ENCODE results near the gene PELI1. TPM values are rescaled to one million over a fixed set of nuclear protein-coding genes. Genes with fewer than 3 reads are reported as not detected.

Gene PELI1
- total RNA-seq, 2 experiments from 2014 or later: 257 to 274 TPM

DNA sequence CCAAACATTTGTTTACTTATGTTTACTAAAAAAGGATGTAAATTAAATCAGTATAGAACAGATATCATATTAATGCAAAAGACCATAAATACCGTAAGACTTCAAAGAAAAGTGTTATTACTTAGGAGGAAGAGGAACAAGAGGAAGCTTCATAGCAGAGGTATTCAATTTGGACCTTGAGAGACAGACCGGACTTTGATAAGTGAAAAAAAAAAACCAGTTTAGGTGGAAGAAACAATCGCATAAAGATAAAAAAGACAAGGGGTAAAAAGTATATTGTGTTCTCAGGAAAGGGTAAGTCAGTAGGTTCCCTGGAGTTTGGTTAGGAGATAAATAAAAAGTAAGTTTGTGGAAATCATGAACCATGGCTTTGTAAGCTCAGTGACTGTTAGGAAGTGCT is 17.6 kb downstream of the PELI1 start:
- Histone ChIP-seq H3K4me3 (ENCODE audit: low read length) (no peak overlapping the region), H3K4me1 (ENCODE audit: insufficient read depth, low read length) (peaks cover 3% of the 10 kb centered on the region), H3K36me3 (ENCODE audit: insufficient read depth, low read length) (no peaks in the 10 kb centered on the region), H3K9me3 (ENCODE audit: control insufficient read depth in 1 of 2, insufficient read depth in 1 of 2, low read length in 2 of 2) (no peaks in the 10 kb centered on the region), H3K27me3 (ENCODE audit: control insufficient read depth in 1 of 2, insufficient read depth in 2 of 2, low read length in 2 of 2) (no peaks in the 10 kb centered on the region), H3K27ac (ENCODE audit: low read depth in 1 of 2, low read length in 2 of 2) (no peak overlapping the region)
- TF ChIP-seq, protein P1, sequence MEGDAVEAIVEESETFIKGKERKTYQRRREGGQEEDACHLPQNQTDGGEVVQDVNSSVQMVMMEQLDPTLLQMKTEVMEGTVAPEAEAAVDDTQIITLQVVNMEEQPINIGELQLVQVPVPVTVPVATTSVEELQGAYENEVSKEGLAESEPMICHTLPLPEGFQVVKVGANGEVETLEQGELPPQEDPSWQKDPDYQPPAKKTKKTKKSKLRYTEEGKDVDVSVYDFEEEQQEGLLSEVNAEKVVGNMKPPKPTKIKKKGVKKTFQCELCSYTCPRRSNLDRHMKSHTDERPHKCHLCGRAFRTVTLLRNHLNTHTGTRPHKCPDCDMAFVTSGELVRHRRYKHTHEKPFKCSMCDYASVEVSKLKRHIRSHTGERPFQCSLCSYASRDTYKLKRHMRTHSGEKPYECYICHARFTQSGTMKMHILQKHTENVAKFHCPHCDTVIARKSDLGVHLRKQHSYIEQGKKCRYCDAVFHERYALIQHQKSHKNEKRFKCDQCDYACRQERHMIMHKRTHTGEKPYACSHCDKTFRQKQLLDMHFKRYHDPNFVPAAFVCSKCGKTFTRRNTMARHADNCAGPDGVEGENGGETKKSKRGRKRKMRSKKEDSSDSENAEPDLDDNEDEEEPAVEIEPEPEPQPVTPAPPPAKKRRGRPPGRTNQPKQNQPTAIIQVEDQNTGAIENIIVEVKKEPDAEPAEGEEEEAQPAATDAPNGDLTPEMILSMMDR (IDR thresholded peaks at IDR 0.05): no peak
- Mint-ChIP-seq H3K27me3 (no peaks in the 10 kb centered on the region), H3K27ac (no peak overlapping the region), H3K4me3 (no peak overlapping the region), H3K4me1 (ENCODE audit: low read depth) (peaks cover 75% of the 10 kb centered on the region), H3K9me3 (no peaks in the 10 kb centered on the region), H3K36me3 (ENCODE audit: low read depth) (peaks cover 13% of the 10 kb centered on the region)
- intact Hi-C loops (cut with DNase I, micrococcal nuclease): no loop called here
- ATAC-seq (ENCODE audit: poor library complexity) (no peak), DNase-seq (no peak)
- ChIA-PET POLR2A (interaction anchor here (0.7 kb wide), 1 partner anchor 202 kb away, joined by 3 read pairs; no protein-coding TSS in a partner anchor), CTCF (interaction anchor here (0.6 to 1.0 kb wide), 2 partner anchors 16 to 307 kb away, joined by 3 read pairs; no protein-coding TSS in a partner anchor)

DNA sequence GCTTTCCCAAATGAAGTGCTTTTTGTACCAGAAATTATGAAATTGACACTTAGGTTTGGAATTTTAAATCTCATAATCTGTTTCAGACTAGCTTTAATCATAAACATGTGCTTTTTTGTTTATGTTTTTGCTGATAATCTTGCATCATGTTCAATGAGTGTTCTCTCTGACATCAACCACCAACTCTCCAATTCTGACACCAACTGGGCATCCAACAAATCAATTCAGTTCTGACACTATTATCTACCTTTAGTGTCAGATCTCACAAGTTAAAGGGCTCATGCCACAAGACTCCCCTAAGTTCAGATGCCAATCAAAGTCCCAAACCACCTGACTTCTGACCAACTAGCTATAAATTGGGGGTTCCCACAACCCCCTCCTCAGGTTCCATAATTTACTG is 19.6 kb downstream of the PELI1 start:
- H3K4me1 ChIP-seq (ENCODE audit: insufficient read depth, low read length): peaks cover 3% of the 10 kb centered on the region
- no peaks in the 10 kb centered on the region for H3K36me3 ChIP-seq (ENCODE audit: insufficient read depth, low read length)
- no peaks in the 10 kb centered on the region for H3K27me3 Mint-ChIP-seq
- H3K4me3 ChIP-seq (ENCODE audit: low read length): no peak overlapping the region
- intact Hi-C loops (cut with DNase I, micrococcal nuclease): no loop called here
- no peak overlapping the region for H3K4me3 Mint-ChIP-seq
- H3K36me3 Mint-ChIP-seq (ENCODE audit: low read depth): peaks cover 19% of the 10 kb centered on the region
- H3K27ac Mint-ChIP-seq: no peak overlapping the region
- H3K4me1 Mint-ChIP-seq (ENCODE audit: low read depth): peaks cover 83% of the 10 kb centered on the region
- no peaks in the 10 kb centered on the region for H3K27me3 ChIP-seq (ENCODE audit: control insufficient read depth in 1 of 2, insufficient read depth in 2 of 2, low read length in 2 of 2)
- ChIA-PET POLR2A (interaction anchor here (1.4 to 1.7 kb wide), 2 partner anchors 11 to 98 kb away, joined by 4 to 6 read pairs; no protein-coding TSS in a partner anchor), CTCF (no interaction called here)
- no peak for DNase-seq
- no peaks in the 10 kb centered on the region for H3K9me3 ChIP-seq (ENCODE audit: control insufficient read depth in 1 of 2, insufficient read depth in 1 of 2, low read length in 2 of 2)
- TF ChIP-seq, protein P1 (IDR thresholded peaks at IDR 0.05): no peak
- H3K27ac ChIP-seq (ENCODE audit: low read depth in 1 of 2, low read length in 2 of 2): no peak overlapping the region
- H3K9me3 Mint-ChIP-seq: no peaks in the 10 kb centered on the region
- no peak for ATAC-seq (ENCODE audit: poor library complexity)

DNA sequence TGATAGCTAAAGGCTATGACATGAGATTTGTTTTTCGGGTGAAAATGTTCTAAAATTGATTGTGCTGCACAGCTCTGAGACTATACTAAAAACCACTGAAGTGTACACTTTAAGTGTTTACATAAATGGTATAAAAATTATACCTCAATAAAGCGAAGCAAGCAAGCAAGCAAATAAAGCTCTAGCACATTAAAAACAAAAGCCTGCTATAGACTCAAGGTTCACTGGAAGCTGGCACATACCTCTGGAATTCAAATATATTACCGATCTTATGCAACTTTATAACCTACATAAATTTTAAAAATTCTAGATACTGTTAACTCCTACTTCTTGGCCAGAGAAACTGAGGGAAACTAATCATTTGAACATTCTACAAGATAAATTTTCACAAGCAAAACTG is 20.1 kb downstream of the PELI1 start:
- no peak overlapping the region for H3K27ac ChIP-seq (ENCODE audit: low read depth in 1 of 2, low read length in 2 of 2)
- ChIA-PET POLR2A (interaction anchor here (1.1 to 1.7 kb wide), 3 partner anchors 12 to 99 kb away, joined by 3 to 6 read pairs (median 4); no protein-coding TSS in a partner anchor), CTCF (no interaction called here)
- no peak overlapping the region for H3K4me3 Mint-ChIP-seq
- H3K4me3 ChIP-seq (ENCODE audit: low read length): no peak overlapping the region
- no peaks in the 10 kb centered on the region for H3K27me3 Mint-ChIP-seq
- peaks cover 83% of the 10 kb centered on the region for H3K4me1 Mint-ChIP-seq (ENCODE audit: low read depth)
- TF ChIP-seq, protein P1 (IDR thresholded peaks at IDR 0.05): no peak
- DNase-seq (no peak), ATAC-seq (ENCODE audit: poor library complexity) (no peak)
- H3K9me3 Mint-ChIP-seq: no peaks in the 10 kb centered on the region
- intact Hi-C loops (cut with DNase I, micrococcal nuclease): no loop called here
- H3K36me3 ChIP-seq (ENCODE audit: insufficient read depth, low read length): no peaks in the 10 kb centered on the region
- no peaks in the 10 kb centered on the region for H3K9me3 ChIP-seq (ENCODE audit: control insufficient read depth in 1 of 2, insufficient read depth in 1 of 2, low read length in 2 of 2)
- H3K4me1 ChIP-seq (ENCODE audit: insufficient read depth, low read length): peaks cover 3% of the 10 kb centered on the region
- peaks cover 19% of the 10 kb centered on the region for H3K36me3 Mint-ChIP-seq (ENCODE audit: low read depth)
- no peak overlapping the region for H3K27ac Mint-ChIP-seq
- no peaks in the 10 kb centered on the region for H3K27me3 ChIP-seq (ENCODE audit: control insufficient read depth in 1 of 2, insufficient read depth in 2 of 2, low read length in 2 of 2)
